ENCODE data around the gene MORN1. TPM values are rescaled to one million over a fixed set of nuclear protein-coding genes. Genes with fewer than 3 reads are reported as not detected.

Gene MORN1
- total RNA-seq, 4 donors from 2014 or later: 5.7 to 13.4 (median 8.5) TPM

DNA sequence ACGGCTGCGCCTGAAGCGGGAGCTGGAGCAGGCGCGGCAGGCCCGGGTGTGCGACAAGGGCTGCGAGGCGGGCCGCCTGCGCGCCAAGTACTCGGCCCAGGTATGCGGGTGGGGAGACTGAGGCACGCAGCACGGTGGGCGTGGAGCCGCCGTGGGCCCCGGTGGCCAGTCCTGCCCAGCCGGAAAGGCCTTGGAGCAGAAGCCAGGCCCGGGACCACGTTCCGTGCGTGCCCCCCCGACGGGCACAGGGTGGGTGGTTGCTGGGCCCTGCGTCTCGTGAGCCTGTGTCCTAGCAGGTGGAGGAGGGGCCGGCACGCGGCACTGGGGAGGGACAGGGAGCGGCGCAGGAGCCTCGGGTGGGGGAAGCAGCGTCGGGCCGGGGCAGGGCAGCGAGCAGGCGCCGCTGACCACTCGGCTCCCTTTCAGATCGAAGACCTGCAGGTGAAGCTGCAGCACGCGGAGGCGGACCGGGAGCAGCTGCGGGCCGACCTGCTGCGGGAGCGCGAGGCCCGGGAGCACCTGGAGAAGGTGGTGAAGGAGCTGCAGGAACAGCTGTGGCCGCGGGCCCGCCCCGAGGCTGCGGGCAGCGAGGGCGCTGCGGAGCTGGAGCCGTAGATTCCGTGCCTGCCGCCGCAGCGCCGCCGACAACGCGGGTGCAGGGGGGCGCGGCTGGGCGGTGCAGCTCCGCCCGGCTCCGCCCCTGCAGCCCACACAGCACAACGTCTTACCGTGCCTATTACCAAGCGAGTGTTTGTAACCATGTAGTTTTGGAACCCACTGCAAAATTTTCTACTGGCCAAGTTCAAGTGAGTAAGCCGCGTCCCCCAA, 85.0 kb downstream of the MORN1 start:
- H3K36me3 ChIP-seq: peaks cover 63% of the 10 kb centered on the region
- no peak for DNase-seq (ENCODE audit: low spot score in 2 of 2)
- TF ChIP-seq POLR2AphosphoS5 (IDR thresholded peaks at IDR 0.05) (no peak), POLR2A (IDR thresholded peaks at IDR 0.05) (no peak), EP300 (IDR thresholded peaks at IDR 0.05) (no peak)
- TF ChIP-seq, protein P1, sequence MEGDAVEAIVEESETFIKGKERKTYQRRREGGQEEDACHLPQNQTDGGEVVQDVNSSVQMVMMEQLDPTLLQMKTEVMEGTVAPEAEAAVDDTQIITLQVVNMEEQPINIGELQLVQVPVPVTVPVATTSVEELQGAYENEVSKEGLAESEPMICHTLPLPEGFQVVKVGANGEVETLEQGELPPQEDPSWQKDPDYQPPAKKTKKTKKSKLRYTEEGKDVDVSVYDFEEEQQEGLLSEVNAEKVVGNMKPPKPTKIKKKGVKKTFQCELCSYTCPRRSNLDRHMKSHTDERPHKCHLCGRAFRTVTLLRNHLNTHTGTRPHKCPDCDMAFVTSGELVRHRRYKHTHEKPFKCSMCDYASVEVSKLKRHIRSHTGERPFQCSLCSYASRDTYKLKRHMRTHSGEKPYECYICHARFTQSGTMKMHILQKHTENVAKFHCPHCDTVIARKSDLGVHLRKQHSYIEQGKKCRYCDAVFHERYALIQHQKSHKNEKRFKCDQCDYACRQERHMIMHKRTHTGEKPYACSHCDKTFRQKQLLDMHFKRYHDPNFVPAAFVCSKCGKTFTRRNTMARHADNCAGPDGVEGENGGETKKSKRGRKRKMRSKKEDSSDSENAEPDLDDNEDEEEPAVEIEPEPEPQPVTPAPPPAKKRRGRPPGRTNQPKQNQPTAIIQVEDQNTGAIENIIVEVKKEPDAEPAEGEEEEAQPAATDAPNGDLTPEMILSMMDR (IDR thresholded peaks at IDR 0.05): no peak
- no peak overlapping the region for H3K27ac ChIP-seq
- no peak overlapping the region for H3K4me3 ChIP-seq
- 91% methylated on average over 53 of the region's 81 CpGs for WGBS
- H3K27me3 ChIP-seq: no peaks in the 10 kb centered on the region
- H3K4me1 ChIP-seq: peaks cover 50% of the 10 kb centered on the region
- H3K9me3 ChIP-seq: no peaks in the 10 kb centered on the region

DNA sequence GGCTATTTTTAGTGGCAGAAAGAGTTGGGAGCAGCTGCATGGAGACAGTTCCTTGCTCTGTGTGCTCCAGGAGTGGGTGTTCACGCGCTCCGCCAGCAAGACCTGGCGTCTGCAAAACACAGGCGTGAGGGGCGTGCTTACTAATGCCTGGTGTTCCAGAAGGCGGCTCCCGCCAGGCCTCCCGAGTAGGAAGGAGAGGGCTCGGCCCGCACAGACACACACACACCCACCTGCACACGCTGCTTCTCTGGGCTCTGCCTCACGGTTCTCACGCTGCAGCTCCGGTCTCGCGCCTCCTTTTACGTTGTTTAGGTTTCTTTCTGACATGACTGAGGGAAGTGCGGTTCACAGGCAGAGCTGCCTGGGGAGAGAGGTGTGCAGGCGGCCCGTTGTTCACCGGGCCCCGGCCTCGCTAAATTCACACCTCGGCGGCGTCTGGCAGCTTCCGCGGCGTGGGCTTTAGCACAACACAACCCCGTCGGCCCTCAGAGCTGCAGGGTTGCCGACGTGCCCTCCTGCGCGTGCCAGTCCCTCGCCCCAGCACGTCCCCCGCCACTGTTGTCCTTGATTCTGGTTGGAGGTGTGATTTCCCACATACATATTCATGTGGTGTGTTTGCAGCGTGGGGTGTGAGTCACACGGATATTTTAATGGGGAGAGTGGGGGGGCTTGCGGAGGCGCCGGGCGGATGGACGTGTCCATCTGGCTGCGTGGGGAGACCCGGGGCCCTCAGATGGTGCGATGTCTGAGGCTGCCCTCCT, 86.3 kb downstream of the MORN1 start:
- 96% methylated on average over 10 of the region's 49 CpGs for WGBS
- Histone ChIP-seq H3K9me3 (no peaks in the 10 kb centered on the region), H3K27me3 (no peaks in the 10 kb centered on the region), H3K4me3 (no peak overlapping the region), H3K27ac (no peak overlapping the region), H3K36me3 (peaks cover 61% of the 10 kb centered on the region), H3K4me1 (peaks cover 51% of the 10 kb centered on the region)
- no peak for DNase-seq (ENCODE audit: low spot score in 2 of 2)
- TF ChIP-seq POLR2AphosphoS5 (IDR thresholded peaks at IDR 0.05) (no peak), POLR2A (IDR thresholded peaks at IDR 0.05) (no peak), EP300 (IDR thresholded peaks at IDR 0.05) (no peak)
- TF ChIP-seq, protein P1 (IDR thresholded peaks at IDR 0.05): no peak

DNA sequence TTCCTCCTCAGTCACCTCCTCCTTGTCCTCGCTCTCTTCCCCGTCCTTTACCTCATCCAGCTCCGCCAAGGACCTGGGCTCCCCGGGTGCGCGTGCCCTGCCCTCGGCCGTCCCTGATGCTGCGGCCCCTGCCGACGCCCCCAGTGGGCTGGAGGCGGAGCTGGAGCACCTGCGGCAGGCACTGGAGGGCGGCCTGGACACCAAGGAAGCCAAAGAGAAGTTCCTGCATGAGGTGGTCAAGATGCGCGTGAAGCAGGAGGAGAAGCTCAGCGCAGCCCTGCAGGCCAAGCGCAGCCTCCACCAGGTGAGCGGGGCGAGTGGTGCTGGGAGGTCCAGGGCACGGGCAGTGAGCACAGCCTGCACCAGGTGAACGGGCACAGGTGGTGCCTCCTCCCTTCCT, 87.1 kb downstream of the MORN1 start:
- H3K4me3 ChIP-seq: no peak overlapping the region
- H3K27me3 ChIP-seq: no peaks in the 10 kb centered on the region
- 89% methylated on average over 19 of the region's 22 CpGs for WGBS
- peaks cover 60% of the 10 kb centered on the region for H3K4me1 ChIP-seq
- H3K9me3 ChIP-seq: no peaks in the 10 kb centered on the region
- H3K27ac ChIP-seq: no peak overlapping the region
- peaks cover 61% of the 10 kb centered on the region for H3K36me3 ChIP-seq
- TF ChIP-seq POLR2AphosphoS5 (IDR thresholded peaks at IDR 0.05) (no peak), EP300 (IDR thresholded peaks at IDR 0.05) (no peak), POLR2A (IDR thresholded peaks at IDR 0.05) (no peak)
- TF ChIP-seq, protein P1 (IDR thresholded peaks at IDR 0.05): no peak
- no peak for DNase-seq (ENCODE audit: low spot score in 2 of 2)

DNA sequence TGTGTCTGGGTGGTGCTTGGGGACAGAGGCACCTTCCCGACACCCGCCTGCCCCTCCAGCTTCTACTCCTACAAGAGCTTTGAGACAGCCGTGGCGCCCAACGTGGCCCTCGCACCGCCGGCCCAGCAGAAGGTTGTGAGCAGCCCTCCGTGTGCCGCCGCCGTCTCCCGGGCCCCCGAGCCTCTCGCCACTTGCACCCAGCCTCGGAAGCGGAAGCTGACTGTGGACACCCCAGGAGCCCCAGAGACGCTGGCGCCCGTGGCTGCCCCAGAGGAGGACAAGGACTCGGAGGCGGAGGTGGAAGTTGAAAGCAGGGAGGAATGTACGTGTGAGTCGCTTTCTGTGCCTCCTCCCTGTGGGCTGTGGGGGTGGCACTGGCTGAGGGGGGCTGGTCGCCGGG, 87.6 kb downstream of the MORN1 start:
- Histone ChIP-seq H3K27me3 (no peaks in the 10 kb centered on the region), H3K4me3 (no peak overlapping the region), H3K36me3 (peaks cover 57% of the 10 kb centered on the region), H3K27ac (no peak overlapping the region), H3K9me3 (no peaks in the 10 kb centered on the region), H3K4me1 (peaks cover 65% of the 10 kb centered on the region)
- TF ChIP-seq, protein P1 (IDR thresholded peaks at IDR 0.05): no peak
- TF ChIP-seq EP300 (IDR thresholded peaks at IDR 0.05) (no peak), POLR2A (IDR thresholded peaks at IDR 0.05) (no peak), POLR2AphosphoS5 (IDR thresholded peaks at IDR 0.05) (no peak)
- WGBS: 88% methylated on average over 15 of the region's 26 CpGs
- DNase-seq (ENCODE audit: low spot score in 2 of 2): no peak
